ENCODE results near the gene EXOC3L4. TPM values are rescaled to one million over a fixed set of nuclear protein-coding genes. Genes with fewer than 3 reads are reported as not detected.

EXOC3L4 gene
- total RNA-seq, 4 donors from 2014 or later = 0.22 to 0.68 TPM; not detected in 2

- TF ChIP-seq CTCF (IDR thresholded peaks at IDR 0.05; ENCODE audit: low read depth) = no peak
Observed at GRCh38 chr14:103096387-103096786, 1.9 kb downstream of the EXOC3L4 start.

GRCh38 chr14:103097244-103097993 lies 2.9 kb downstream of the EXOC3L4 start:
- TF ChIP-seq CTCF (IDR thresholded peaks at IDR 0.05; ENCODE audit: low read depth) = no peak

GRCh38 chr14:103097994-103098957 lies 3.8 kb downstream of the EXOC3L4 start:
- TF ChIP-seq CTCF (IDR thresholded peaks at IDR 0.05; ENCODE audit: low read depth) = no peak

GRCh38 chr14:103099081-103099732 lies 4.7 kb downstream of the EXOC3L4 start:
- TF ChIP-seq CTCF (IDR thresholded peaks at IDR 0.05; ENCODE audit: low read depth) = no peak

- no peak for TF ChIP-seq CTCF (IDR thresholded peaks at IDR 0.05; ENCODE audit: low read depth)
Observed at GRCh38 chr14:103099733-103100280, 5.3 kb downstream of the EXOC3L4 start.

- TF ChIP-seq CTCF (IDR thresholded peaks at IDR 0.05; ENCODE audit: low read depth) = no peak
Observed at GRCh38 chr14:103100281-103101121, 6.0 kb downstream of the EXOC3L4 start.
